ENCODE measurements around the gene PRKRIP1.

Gene PRKRIP1

GRCh38 chr7:102459221-102459844 lies 63.2 kb downstream of the PRKRIP1 start:
- Histone ChIP-seq H3K27ac (ENCODE audit: extremely low read depth, low read depth, low read length) (no peak overlapping the region), H3K36me3 (ENCODE audit: control insufficient read depth in 2 of 2, insufficient read depth in 1 of 2, low read length in 2 of 2) (peaks cover 8 to 25% of the 10 kb centered on the region in 2 experiments; a peak in 2 of 3 replicates), H3K4me1 (ENCODE audit: control insufficient read depth, insufficient read depth, low read length) (peaks cover 3% of the 10 kb centered on the region; the same call in 1 of the 2 replicates), H3K9me3 (ENCODE audit: control insufficient read depth, insufficient read depth, low read depth, low read length) (no peaks in the 10 kb centered on the region), H3K4me3 (ENCODE audit: low read depth, low read length) (no peak overlapping the region)
- ChIA-PET POLR2A (interaction anchor here (0.5 kb wide), 1 partner anchor 1144 kb away, joined by 6 read pairs; no protein-coding TSS in a partner anchor), CTCF (interaction anchor here (0.6 kb wide), 1 partner anchor 55 kb away, joined by 5 read pairs; no protein-coding TSS in a partner anchor)
- TF ChIP-seq AEBP2 (tag by site-specific recombination; IDR thresholded peaks at IDR 0.05; ENCODE audit: borderline replicate concordance) (no peak), KLF16 (tag by site-specific recombination; IDR thresholded peaks at IDR 0.05) (no peak), ZNF280D (tag by site-specific recombination; IDR thresholded peaks at IDR 0.05) (no peak), KLF17 (tag by site-specific recombination; IDR thresholded peaks at IDR 0.05) (no peak), KLF8 (tag by site-specific recombination; IDR thresholded peaks at IDR 0.05) (no peak), ZNF223 (tag by site-specific recombination; IDR thresholded peaks at IDR 0.05) (no peak), SP7 (tag by site-specific recombination; IDR thresholded peaks at IDR 0.05) (no peak), ZNF350 (tag by site-specific recombination; IDR thresholded peaks at IDR 0.05) (no peak), ZNF248 (tag by site-specific recombination; IDR thresholded peaks at IDR 0.05) (no peak)

GRCh38 chr7:102460467-102460866 lies 64.3 kb downstream of the PRKRIP1 start:
- H3K4me1 ChIP-seq (ENCODE audit: control insufficient read depth, insufficient read depth, low read length): peaks cover 3% of the 10 kb centered on the region; the same call in 1 of the 2 replicates

More at GRCh38 chr7:102460467-102460866, 64.3 kb downstream of the PRKRIP1 start:
- POLR2A ChIA-PET: no interaction called here
- Histone ChIP-seq H3K27ac (ENCODE audit: extremely low read depth, low read depth, low read length) (no peak overlapping the region), H3K9me3 (ENCODE audit: control insufficient read depth, insufficient read depth, low read depth, low read length) (no peaks in the 10 kb centered on the region), H3K4me3 (ENCODE audit: low read depth, low read length) (no peak overlapping the region), H3K36me3 (ENCODE audit: control insufficient read depth in 2 of 2, insufficient read depth in 1 of 2, low read length in 2 of 2) (peaks cover 8 to 23% of the 10 kb centered on the region in 2 experiments; a peak in 2 of 3 replicates)
- CTCF ChIA-PET: no interaction called here
- no peak for TF ChIP-seq ZNF354C (tag by site-specific recombination; IDR thresholded peaks at IDR 0.05; ENCODE audit: borderline replicate concordance, low read depth)
- peak; percentile 67 for TF ChIP-seq REST (tag by site-specific recombination; IDR thresholded peaks at IDR 0.05)
